Neural cell (in vitro differentiated cells): ENCODE results near the gene TFEB. TPM values are rescaled to one million over a fixed set of nuclear protein-coding genes. Genes with fewer than 3 reads are reported as not detected.

ENCODE experiments used
- H2AFZ ChIP-seq: fragments of 200-600, 300-800 bp; sonication (generic), shearing (Covaris generic); 2 replicates; pipeline ENCODE4 v1.6.0; 2014; ENCODE audit warnings: low read depth, mild to moderate bottlenecking, antibody characterized with exemption, low read length, moderate library complexity
- H3F3A ChIP-seq: fragments of 200-600 bp; shearing (Covaris generic); 2 replicates; pipeline ENCODE4 v1.6.1; 2016; ENCODE audit warnings: mild to moderate bottlenecking, moderate library complexity, mixed read lengths, antibody characterized with exemption, low read length; ENCODE audit not compliant: insufficient read depth, poor library complexity, severe bottlenecking
- H3K27ac ChIP-seq: fragments of 200-600, 300-800 bp; sonication (generic), shearing (Covaris generic); 2 replicates; pipeline ENCODE4 v1.5.1; 2014; ENCODE audit warnings: mild to moderate bottlenecking, low read length, moderate library complexity
- H3K27me3 ChIP-seq: fragments of 300-800, 200-600 bp; sonication (generic), shearing (Covaris generic); 2 replicates; pipeline ENCODE4 v1.6.0; 2014; ENCODE audit warnings: mild to moderate bottlenecking, low read depth, low read length, moderate library complexity; ENCODE audit not compliant: insufficient read depth
- H3K36me3 ChIP-seq: fragments of 300-800, 200-600 bp; sonication (generic), shearing (Covaris generic); 2 replicates; pipeline ENCODE4 v1.5.1; 2014; ENCODE audit warnings: mild to moderate bottlenecking, antibody characterized with exemption, low read length, moderate library complexity; ENCODE audit not compliant: insufficient read depth
- H3K4me2 ChIP-seq: fragments of 300-800, 200-600 bp; sonication (generic), shearing (Covaris generic); 2 replicates; pipeline ENCODE4 v1.6.0; 2014; ENCODE audit warnings: mild to moderate bottlenecking, low read length
- H3K4me3 ChIP-seq: fragments of 300-800, 200-600 bp; sonication (generic), shearing (Covaris generic); 2 replicates; pipeline ENCODE4 v1.5.1; 2014; ENCODE audit warnings: mild to moderate bottlenecking, low read length, moderate library complexity
- H3K79me2 ChIP-seq: fragments of 200-600 bp; shearing (Covaris generic); replicated peaks from 2 replicates; pipeline ENCODE4 v1.6.0; 2014; ENCODE audit warnings: mild to moderate bottlenecking, low read length, moderate library complexity; ENCODE audit not compliant: insufficient read depth
- H3K9ac ChIP-seq: fragments of 300-800, 200-600 bp; sonication (generic), shearing (Covaris generic); 2 replicates; pipeline ENCODE4 v1.6.1; 2016; ENCODE audit warnings: mild to moderate bottlenecking, low read length, mixed read lengths
- H3K9me2 ChIP-seq: fragments of 200-600 bp; shearing (Covaris generic); 2 replicates; pipeline ENCODE4 v1.6.1; 2016; ENCODE audit warnings: mild to moderate bottlenecking, low read length, mixed read lengths; ENCODE audit not compliant: insufficient read depth
- H3K9me3 ChIP-seq: fragments of 200-600, 300-800 bp; sonication (generic), shearing (Covaris generic); 2 replicates; pipeline ENCODE4 v1.6.1; 2016; ENCODE audit warnings: mild to moderate bottlenecking, mixed run types, low read length, moderate library complexity, mixed read lengths
- H4K20me1 ChIP-seq: fragments of 200-600 bp; shearing (Covaris generic); 2 replicates; pipeline ENCODE4 v1.6.1; 2016; ENCODE audit warnings: mild to moderate bottlenecking, mixed run types; ENCODE audit not compliant: insufficient read depth
- CTCF ChIP-seq: fragments of 450-650 bp; IDR thresholded peaks from 2 replicates; pipeline ENCODE4 v1.5.1; 2014; ENCODE audit warnings: antibody characterized with exemption, mild to moderate bottlenecking, moderate library complexity; ENCODE audit not compliant: poor library complexity, severe bottlenecking
- EP300 ChIP-seq: fragments of 450-650 bp; conservative IDR thresholded peaks from 2 replicates; pipeline ENCODE4 v1.6.1; 2014; ENCODE audit warnings: antibody characterized with exemption, mild to moderate bottlenecking, moderate library complexity; ENCODE audit not compliant: poor library complexity, severe bottlenecking
- EZH2 ChIP-seq: fragments of 200-600, 300-800 bp; shearing (Covaris generic), sonication (generic); IDR thresholded peaks from 2 replicates; pipeline ENCODE4 v1.6.1; 2014; ENCODE audit warnings: antibody characterized with exemption, low read length, borderline replicate concordance, mild to moderate bottlenecking; ENCODE audit not compliant: insufficient read depth, poor library complexity, severe bottlenecking
- MXI1 ChIP-seq: fragments of 450-650 bp; conservative IDR thresholded peaks from 2 replicates; pipeline ENCODE4 v1.6.1; 2014; ENCODE audit warnings: antibody characterized with exemption, mild to moderate bottlenecking; ENCODE audit not compliant: poor library complexity, severe bottlenecking
- POLR2AphosphoS5 ChIP-seq: IDR thresholded peaks from 2 replicates; pipeline ENCODE4 v1.6.1; 2012
- RAD21 ChIP-seq: fragments of 450-650 bp; conservative IDR thresholded peaks from 2 replicates; pipeline ENCODE4 v1.6.1; 2014; ENCODE audit warnings: antibody characterized with exemption, mild to moderate bottlenecking, moderate library complexity
- SMC3 ChIP-seq: fragments of 450-650 bp; conservative IDR thresholded peaks from 2 replicates; pipeline ENCODE4 v1.6.1; 2014; ENCODE audit warnings: antibody characterized with exemption, mild to moderate bottlenecking, moderate library complexity; ENCODE audit not compliant: poor library complexity
- TAF1 ChIP-seq: IDR thresholded peaks from 2 replicates; pipeline ENCODE4 v1.6.1; 2012; ENCODE audit warnings: low read depth
- polyA plus RNA-seq: library from polyadenylated mRNA; depleted of rRNA; stranded (reverse); fragments of >200 nt; gene quantifications from 2 replicates; pipeline ENCODE4 v1.2.3, GENCODE V29; 2014
- TF ChIP-seq, protein P1 (sequence below): IDR thresholded peaks from 2 replicates; pipeline ENCODE4 v1.6.1; 2012; ENCODE audit warnings: borderline replicate concordance

The TFEB gene
- polyA plus RNA-seq, 1 donor from 2014 or later = 0.24 TPM

DNA sequence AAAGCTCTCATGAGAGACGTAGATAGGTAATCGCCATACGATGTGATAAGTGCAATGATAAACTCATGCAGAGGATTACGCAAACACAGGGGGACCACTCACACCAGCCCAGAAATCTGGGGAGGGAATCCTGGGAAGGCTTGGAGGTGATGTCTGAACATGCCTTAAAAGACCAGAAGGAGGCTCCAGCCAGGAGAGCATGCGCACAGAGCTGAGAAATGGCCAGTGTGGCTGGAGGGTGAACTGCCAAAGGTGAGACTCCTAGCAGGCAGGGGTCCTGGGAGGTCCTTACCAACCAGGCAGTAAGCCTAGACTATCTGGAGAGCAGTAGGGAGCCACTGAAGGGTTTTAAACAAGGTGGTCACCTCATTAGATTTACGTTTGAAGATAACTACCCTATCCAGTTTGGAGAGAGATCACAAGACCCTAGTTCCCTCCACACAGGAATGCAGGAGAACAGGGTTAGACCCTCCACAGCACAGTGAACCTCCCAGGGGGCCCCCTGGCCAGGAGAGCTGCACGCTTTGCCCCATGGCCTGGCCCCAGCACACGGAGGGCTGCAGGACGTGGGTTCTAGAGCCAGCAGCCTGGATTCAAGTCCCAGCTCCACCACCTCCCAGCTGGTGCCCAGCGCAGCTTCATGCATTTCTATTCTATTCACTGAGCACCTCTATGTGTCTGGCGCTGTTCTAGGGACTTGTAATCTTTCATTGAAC, 84.0 kb downstream of the TFEB start:
- no peak overlapping the region for H3K9ac ChIP-seq
- H3K27me3 ChIP-seq = no peaks in the 10 kb centered on the region
- no peaks in the 10 kb centered on the region for H3K9me3 ChIP-seq
- no peak overlapping the region for H2AFZ ChIP-seq
- no peaks in the 10 kb centered on the region for H3K36me3 ChIP-seq
- H4K20me1 ChIP-seq = no peaks in the 10 kb centered on the region
- no peaks in the 10 kb centered on the region for H3K9me2 ChIP-seq
- H3F3A ChIP-seq = no peaks in the 10 kb centered on the region
- H3K27ac ChIP-seq = no peak overlapping the region
- no peaks in the 10 kb centered on the region for H3K79me2 ChIP-seq
- H3K4me3 ChIP-seq = no peak overlapping the region
- no peak overlapping the region for H3K4me2 ChIP-seq
- no peak for TF ChIP-seq TAF1
- TF ChIP-seq SMC3 = no peak
- no peak for TF ChIP-seq EZH2
- TF ChIP-seq EP300 = no peak
- no peak for TF ChIP-seq CTCF
- no peak for TF ChIP-seq MXI1
- no peak for TF ChIP-seq POLR2AphosphoS5
- no peak for TF ChIP-seq RAD21
- TF ChIP-seq, protein P1, sequence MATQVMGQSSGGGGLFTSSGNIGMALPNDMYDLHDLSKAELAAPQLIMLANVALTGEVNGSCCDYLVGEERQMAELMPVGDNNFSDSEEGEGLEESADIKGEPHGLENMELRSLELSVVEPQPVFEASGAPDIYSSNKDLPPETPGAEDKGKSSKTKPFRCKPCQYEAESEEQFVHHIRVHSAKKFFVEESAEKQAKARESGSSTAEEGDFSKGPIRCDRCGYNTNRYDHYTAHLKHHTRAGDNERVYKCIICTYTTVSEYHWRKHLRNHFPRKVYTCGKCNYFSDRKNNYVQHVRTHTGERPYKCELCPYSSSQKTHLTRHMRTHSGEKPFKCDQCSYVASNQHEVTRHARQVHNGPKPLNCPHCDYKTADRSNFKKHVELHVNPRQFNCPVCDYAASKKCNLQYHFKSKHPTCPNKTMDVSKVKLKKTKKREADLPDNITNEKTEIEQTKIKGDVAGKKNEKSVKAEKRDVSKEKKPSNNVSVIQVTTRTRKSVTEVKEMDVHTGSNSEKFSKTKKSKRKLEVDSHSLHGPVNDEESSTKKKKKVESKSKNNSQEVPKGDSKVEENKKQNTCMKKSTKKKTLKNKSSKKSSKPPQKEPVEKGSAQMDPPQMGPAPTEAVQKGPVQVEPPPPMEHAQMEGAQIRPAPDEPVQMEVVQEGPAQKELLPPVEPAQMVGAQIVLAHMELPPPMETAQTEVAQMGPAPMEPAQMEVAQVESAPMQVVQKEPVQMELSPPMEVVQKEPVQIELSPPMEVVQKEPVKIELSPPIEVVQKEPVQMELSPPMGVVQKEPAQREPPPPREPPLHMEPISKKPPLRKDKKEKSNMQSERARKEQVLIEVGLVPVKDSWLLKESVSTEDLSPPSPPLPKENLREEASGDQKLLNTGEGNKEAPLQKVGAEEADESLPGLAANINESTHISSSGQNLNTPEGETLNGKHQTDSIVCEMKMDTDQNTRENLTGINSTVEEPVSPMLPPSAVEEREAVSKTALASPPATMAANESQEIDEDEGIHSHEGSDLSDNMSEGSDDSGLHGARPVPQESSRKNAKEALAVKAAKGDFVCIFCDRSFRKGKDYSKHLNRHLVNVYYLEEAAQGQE = no peak

- TF ChIP-seq RAD21 (no peak), MXI1 (no peak), TAF1 (no peak)
- H3K4me2 ChIP-seq = no peak overlapping the region
- H3K9me3 ChIP-seq = no peaks in the 10 kb centered on the region
Measured at GRCh38 chr6:41650120-41650519, 85.3 kb downstream of the TFEB start.

More at GRCh38 chr6:41650120-41650519, 85.3 kb downstream of the TFEB start:
- no peaks in the 10 kb centered on the region for H3K27me3 ChIP-seq
- H3K9ac ChIP-seq = no peak overlapping the region
- H3K9me2 ChIP-seq = no peaks in the 10 kb centered on the region
- H4K20me1 ChIP-seq = no peaks in the 10 kb centered on the region
- H3K27ac ChIP-seq = no peak overlapping the region
- H3F3A ChIP-seq = no peaks in the 10 kb centered on the region
- no peak overlapping the region for H3K4me3 ChIP-seq
- no peak overlapping the region for H2AFZ ChIP-seq
- H3K36me3 ChIP-seq = no peaks in the 10 kb centered on the region
- no peaks in the 10 kb centered on the region for H3K79me2 ChIP-seq
